Measurements from ENCODE around the gene CCNG1.
"Not testable (repeated sequence)": the region's sequence is repeated elsewhere in the genome, so short reads cannot be mapped to it uniquely, and the experiment has no call there.

Gene CCNG1

GRCh38 chr5:163445345-163445744, 8.0 kb downstream of the CCNG1 start:
- no peak for DNase-seq

DNA sequence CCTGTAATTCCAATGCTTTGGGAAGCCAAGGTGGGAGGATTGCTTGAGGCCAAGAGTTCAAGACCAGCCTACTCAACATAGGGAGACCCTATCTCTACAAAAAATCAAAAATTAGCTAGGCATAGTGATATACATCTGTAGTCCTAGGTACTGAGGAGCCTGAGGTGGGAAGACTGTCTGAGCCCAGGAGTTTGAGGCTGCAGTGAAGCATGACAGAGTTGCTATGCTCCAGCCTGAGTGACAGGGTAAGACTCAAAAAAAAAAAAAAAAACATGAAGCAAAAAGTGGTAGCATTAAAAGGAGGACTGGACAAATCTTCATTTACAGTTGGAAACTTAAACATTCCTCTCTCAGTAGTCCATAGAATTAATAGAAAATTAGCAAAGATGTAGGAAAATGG, 9.8 kb downstream of the CCNG1 start:
- DNase-seq = no peak

- DNase-seq = no peak
Observed at GRCh38 chr5:163447875-163448274, 10.5 kb downstream of the CCNG1 start.

GRCh38 chr5:163448491-163448890, 11.1 kb downstream of the CCNG1 start:
- no peak for DNase-seq

DNA sequence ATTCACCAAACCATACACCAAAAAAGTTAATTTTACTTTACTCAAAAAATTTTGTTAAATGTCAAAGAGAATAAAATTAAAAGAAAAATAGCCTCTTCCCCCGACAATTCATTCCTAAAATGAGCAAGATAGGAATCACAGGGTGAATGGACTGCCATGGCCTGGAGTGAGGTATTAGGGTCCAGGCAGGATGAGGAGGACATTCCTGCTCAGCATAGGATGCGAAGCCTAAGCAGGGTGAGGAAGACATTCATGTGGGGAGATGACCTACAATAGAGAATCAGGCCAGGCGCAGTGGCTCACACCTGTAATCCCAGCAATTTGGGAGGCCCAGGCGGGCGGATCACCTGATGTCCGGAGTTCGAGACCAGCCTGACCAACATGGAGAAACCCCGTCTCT, 14.1 kb downstream of the CCNG1 start:
- no peak for DNase-seq

- no peak for DNase-seq
Observed at GRCh38 chr5:163453705-163454104, 16.3 kb downstream of the CCNG1 start.

GRCh38 chr5:163455406-163455805, 18.0 kb downstream of the CCNG1 start:
- DNase-seq = not testable (repeated sequence)

- DNase-seq = no peak
Observed at GRCh38 chr5:163456029-163456589, 18.7 kb downstream of the CCNG1 start.

- no peak for DNase-seq
Observed at GRCh38 chr5:163456840-163457239, 19.4 kb downstream of the CCNG1 start.

- DNase-seq = no peak
Observed at GRCh38 chr5:163458778-163459385, 21.5 kb downstream of the CCNG1 start.

DNA sequence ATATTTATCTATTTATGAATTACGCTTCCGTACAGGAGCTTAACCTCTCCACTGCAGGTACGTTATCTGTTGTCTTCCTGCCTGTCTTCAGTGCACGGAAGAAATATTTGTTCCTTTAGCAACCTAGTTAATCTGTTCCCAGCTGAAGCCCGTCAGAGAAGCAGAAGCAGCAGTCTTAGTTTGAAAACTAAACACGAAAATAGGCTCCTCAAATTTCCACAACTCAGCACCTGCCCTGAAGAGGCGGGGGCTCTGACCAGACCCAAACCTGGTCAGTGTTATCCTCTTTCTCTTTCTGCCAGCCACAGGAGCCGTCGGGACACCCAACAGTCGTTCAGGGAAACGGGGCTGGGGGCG, 22.0 kb downstream of the CCNG1 start:
- no peak for DNase-seq

DNA sequence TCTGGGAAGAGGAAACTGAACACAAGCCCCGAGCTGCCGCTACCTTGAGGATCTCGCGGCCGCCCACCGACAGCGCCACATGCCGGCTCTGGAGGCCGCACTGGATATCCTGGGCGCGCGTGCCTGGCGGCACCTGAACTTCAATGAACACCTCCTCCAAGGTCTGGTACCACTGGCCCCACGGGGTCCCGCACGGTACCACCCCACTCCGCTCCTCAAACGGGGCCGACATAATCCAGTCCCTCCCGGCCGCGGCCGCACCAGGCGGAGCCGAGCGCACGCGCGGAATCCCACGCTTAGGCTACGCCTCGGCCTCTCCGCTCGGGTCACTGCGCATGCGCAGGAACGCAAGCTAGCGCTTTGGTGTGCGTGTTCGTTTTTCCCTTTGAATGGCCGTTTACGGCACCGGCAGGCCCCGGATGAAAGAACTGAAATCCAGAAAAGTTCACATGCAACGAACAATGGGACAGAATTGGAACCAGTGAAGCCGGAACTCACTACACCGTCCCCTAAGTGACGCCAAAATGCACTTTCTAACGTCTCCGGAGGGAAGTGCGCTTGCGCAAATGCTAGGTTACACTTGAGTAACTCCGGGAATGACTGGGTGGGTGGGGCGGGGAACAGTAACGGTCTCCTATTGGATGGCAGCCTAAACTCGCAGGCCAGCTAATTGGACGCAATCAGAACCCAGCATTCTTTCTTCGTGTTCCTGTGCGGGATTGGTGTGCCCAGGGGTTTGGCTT, 22.6 kb downstream of the CCNG1 start, which contains the start of gene NUDCD2:
TSS of gene NUDCD2 (minus strand) at position 284 of the 743 bp plus-strand sequence. CDS start at position 232, 52 bp downstream.
- peak; percentile 89 for DNase-seq

- DNase-seq = no peak
Observed at GRCh38 chr5:163460562-163461171, 23.3 kb downstream of the CCNG1 start, which contains the start of gene HMMR. HMMR (plus strand) TSS chr5:163460632; CDS start chr5:163460693, 61 bp downstream.

DNA sequence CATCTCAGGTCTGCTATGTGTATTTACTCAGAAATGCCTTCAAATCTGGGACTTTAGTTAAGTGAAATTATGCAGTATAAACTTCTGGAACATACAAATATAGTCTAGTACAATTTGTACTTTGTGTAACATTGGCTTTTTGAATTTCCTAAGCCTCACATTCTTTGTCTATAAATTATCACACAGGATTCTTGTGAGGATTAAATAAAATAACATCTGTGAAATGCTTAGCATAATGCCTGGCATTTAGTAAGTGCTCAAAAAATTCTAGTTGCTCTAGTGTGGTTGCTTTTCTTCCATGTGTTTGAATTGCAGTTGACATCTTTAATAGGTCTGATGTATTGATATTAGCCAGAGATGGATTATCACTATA, 25.7 kb downstream of the CCNG1 start:
- DNase-seq = no peak

DNA sequence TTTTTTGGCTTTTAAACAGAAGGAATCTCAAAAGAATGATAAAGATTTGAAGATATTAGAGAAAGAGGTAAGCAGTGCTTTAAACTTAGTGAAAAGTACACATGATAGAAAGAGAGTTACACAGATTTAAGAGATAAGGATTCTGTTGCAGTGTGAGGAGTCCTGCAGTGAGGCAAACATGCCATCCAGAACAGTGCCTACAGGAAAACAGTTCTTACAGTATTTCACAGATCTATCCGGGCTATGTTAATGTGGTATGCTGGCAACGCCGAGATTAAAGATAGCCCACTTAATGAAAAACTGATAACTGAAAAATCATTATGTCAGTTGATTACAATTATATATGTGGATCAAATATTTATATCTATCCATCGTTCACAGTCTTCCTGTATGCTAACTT, 30.3 kb downstream of the CCNG1 start:
- DNase-seq = no peak

DNA sequence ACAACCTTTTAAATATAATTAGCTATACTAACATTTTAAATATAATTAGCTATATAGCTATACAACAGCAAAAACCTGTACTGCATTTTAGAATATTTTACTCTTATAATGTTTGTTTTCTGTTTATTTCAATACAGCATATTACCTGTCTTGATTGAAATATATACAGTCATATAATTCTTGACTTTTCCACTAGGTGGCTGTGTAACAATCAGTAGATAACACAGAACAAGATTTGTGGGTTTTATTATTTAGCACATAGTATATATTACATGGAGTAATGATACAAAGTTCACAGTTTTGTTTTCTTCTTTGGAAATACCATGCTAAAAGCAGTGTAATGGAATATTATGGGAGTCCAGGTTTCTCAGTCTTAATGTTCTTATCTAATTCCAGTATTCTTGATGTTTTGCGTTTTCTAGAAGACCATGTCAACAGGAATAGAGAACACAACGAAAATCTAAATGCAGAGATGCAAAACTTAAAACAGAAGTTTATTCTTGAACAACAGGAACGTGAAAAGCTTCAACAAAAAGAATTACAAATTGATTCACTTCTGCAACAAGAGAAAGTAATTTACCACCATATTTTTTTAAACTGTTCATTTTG, 36.3 kb downstream of the CCNG1 start:
- DNase-seq = no peak

GRCh38 chr5:163475411-163475810, 38.0 kb downstream of the CCNG1 start:
- no peak for DNase-seq

DNA sequence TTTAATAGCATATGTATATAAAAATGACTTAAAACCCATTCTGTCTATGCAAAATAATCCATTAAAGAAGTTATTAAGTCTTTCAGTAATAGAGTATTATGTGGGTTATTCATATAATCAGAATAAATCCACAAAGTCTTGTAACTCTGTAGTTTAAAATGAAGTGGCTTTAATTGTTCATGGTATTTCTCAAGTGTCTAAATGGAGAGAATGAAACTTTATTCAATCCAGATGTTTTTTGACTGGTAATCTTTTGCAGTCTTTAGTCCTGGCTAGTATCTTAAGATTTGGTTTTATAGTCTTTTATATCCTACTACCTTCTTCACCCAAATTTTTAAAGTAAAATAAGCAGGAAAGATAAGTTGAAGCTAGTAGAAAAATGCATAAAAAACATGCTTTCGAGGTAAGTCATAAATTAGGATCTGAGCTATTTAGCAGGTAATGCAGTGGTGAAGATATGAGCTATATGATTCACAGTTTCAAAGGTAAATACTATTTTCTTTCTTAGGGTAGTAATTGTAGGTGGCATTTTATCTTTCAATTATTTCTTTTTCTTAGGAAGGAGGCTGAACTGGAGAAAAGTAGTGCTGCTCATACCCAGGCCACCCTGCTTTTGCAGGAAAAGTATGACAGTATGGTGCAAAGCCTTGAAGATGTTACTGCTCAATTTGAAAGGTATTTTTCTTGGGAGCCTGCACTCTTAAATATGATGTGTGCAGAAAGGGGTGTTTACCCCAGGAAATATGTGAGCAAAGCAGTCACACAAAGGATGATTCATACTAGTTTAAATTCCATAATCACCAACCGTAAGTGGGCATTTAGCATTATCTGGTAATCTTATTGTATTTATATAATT, 41.0 kb downstream of the CCNG1 start:
- DNase-seq = no peak

DNA sequence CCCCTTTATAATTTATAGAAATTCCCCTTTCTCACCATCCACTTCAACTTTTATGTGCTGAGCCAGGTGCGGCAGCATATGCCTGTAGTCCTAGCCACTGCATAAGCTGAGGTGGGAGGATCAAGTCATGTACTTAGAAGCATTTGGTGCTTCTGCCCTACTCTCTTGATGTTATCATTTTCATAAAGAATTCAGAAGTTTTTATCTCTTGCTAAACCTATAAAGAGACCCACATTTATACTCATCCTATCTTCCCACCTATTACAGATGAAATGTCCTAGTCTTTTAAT, 41.5 kb downstream of the CCNG1 start:
- no peak for DNase-seq

DNA sequence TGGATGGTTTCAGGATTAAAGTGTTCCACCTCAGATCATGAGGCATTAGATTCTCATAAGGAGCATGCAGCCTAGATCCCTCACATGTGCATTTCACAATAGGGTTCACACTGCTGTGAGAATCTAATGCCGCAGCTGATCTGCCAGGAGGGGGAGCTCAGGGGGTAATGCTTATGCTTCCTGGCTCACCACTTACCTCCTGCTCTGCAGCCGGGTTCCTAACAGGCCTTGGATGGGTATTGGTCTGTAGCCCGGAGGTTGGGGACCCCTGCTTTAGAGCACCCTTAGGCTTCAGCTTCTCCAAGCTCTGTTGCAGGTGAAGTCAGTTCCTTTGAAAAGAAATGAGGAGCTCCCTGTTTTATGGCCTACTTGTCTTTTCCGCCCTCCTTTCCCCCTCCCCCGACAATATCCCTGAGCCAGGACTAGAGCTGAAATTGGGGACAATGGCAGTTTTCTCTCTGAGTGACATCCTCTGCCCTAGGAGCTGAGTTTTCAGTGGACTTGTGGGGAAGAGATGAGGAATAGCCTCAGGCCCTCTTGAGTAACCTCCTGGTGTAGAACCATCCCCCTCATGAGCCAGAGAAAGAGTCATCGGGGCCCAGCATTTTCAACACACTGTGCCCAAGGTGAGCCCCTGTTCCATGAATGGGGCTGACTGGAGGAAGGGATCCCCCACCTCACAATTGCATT, 51.8 kb downstream of the CCNG1 start:
- no peak for DNase-seq

DNA sequence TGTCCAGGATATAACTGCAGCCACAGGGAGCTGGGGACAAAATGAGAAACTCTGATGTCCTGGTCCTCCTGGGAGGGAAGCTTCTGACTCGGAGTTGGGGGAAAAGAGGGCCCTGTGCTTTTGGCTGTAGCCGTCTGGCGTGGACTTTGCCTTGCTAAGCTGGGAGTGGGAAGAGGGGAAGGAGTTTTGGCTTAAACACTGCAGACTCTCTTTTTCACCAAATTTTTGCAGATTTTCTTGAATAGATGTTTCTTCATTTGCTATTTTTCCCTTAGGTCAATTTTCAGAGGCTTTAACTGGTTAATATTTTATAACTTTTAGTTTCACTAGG, 52.3 kb downstream of the CCNG1 start:
- no peak for DNase-seq
